ENCODE data around the gene PTCH1.

The PTCH1 gene

GRCh38 chr9:95407524-95407923, 109.2 kb downstream of the PTCH1 start:
- DNase-seq (ENCODE audit: low read depth in 2 of 2) = no peak

GRCh38 chr9:95406121-95406520, 110.7 kb downstream of the PTCH1 start:
- DNase-seq (ENCODE audit: low read depth in 2 of 2) = no peak

GRCh38 chr9:95399261-95399660, 117.5 kb downstream of the PTCH1 start:
- DNase-seq (ENCODE audit: low read depth in 2 of 2) = no peak
